Measurements from ENCODE around the gene WDR77. TPM values are rescaled to one million over a fixed set of nuclear protein-coding genes. Genes with fewer than 3 reads are reported as not detected.

WDR77 gene
- total and polyA plus RNA-seq, 9 of the 15 experiments (the other 6 are each of a cell fraction or from before 2014, with no cell fraction given): 20.6 to 160 (median 75.3) TPM

- TF ChIP-seq ZBTB40 (IDR thresholded peaks at IDR 0.05) (no peak), ZBTB40 (CRISPR knock-in tag; IDR thresholded peaks at IDR 0.05) (no peak), HINFP (tag; conservative IDR thresholded peaks at IDR 0.05; ENCODE audit: low read depth) (no peak), ZNF431 (CRISPR knock-in tag; IDR thresholded peaks at IDR 0.05) (no peak), THRB (CRISPR knock-in tag; conservative IDR thresholded peaks at IDR 0.05) (0 out of 2 replicates have a peak, but pooled peaks have one; percentile 29), ZNF512 (tag; IDR thresholded peaks at IDR 0.05) (no peak), MYBL2 (IDR thresholded peaks at IDR 0.05; ENCODE audit: low read depth) (no peak), MYBL2 (CRISPR knock-in tag; IDR thresholded peaks at IDR 0.05; ENCODE audit: borderline replicate concordance) (no peak), DACH1 (IDR thresholded peaks at IDR 0.05; ENCODE audit: partially characterized antibody) (no peak), ZKSCAN1 (IDR thresholded peaks at IDR 0.05; ENCODE audit: low read depth, low read length) (no peak), RAD51 (IDR thresholded peaks at IDR 0.05; ENCODE audit: borderline replicate concordance, low read depth) (no peak), POLR3G (IDR thresholded peaks at IDR 0.05; ENCODE audit: extremely low read depth, insufficient read length, insufficient replicate concordance) (no peak), RUNX1 (IDR thresholded peaks at IDR 0.05; ENCODE audit: low read depth) (no peak), SMAD1 (IDR thresholded peaks at IDR 0.05; ENCODE audit: low read depth, low read length, partially characterized antibody) (no peak)
These were observed 49.1 kb downstream of the WDR77 start (continued) for GRCh38 chr1:111399792-111400610.
